HG03469 (cell line): ENCODE results near the gene ARID1B.

Source experiments
- ATAC-seq: cut with Tn5 transposase; IDR thresholded peaks from one replicate; pipeline ENCODE4 v1.9.1; 2021; ENCODE audit warnings: mild to moderate bottlenecking, moderate library complexity, moderate number of reproducible peaks; ENCODE audit not compliant: unreplicated experiment

The ARID1B gene

DNA sequence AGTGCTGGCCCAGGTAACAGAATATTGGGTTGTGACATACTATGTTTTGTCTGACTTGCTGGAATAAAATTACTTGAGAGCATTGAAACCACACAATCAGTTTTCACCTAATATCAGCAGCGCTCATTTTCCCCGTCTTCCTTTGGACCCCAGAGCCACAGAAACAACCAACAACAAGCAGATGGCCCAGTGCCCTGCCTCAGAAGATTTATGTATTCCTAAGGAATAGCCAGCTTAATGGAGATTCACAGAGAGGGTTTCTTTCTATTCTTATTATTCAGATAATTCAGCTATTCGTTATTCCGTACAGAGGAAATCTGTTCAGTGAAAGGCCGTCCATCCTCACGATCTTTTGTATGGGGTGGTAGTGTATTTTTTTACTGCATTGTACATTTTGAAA, 391.3 kb downstream of the ARID1B start:
- no peak for ATAC-seq

DNA sequence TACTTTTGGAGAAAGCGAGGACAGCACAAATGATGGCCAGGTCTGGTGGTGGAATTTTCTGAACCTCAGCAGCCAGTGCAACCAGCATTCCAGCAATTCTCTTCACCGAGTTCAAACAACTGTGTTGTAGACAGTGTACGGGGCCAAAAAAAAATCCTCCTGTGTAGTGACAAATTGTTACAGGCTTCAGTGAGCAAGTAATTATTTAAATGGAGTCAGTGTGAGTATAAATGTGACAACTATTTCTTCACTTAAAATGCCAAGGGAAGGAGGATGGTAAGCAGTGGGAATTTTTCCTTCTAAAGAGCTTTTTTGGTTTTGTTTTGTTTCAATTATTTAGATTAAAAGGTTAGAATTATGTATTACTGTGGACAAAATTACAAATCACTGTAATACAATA, 392.0 kb downstream of the ARID1B start:
- ATAC-seq, result no peak

DNA sequence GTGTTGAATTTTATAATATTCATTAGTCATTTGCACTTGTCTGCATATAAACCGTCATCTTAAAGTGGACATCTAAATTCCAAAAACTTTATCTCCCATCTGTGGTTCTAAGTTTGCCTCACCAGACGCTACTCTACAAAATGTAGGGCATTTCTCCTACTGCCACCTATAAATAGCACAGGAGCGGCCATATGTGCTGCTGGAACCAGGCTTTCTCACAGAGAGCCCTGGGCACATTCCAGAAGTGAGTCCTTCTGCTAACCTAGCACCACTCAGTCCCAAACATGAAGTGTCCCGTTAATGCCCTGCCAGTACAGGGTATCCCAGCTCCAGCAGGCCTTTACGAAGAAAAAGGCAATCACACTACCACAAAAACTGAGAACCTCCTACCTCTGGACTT, 392.5 kb downstream of the ARID1B start:
- no peak for ATAC-seq

DNA sequence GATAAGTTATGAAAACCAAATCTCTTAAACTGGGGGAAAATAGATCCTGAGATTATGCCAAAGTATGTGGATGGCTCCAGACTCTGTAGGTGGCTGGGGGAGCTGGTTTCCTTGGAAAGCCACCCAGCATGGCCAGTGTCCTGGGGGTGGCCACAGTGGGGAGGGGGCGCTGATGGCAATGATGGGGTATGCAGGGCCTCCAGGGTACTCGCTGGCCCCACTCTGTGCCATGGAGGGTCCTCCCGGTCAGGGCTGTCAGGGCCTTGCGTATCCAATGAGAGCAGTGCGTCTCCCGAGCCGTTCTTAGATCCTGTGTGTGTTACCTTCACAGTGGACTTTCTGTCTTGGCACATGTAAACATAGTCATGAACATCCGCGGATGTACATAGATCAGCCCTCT, 393.4 kb downstream of the ARID1B start:
- no peak for ATAC-seq

DNA sequence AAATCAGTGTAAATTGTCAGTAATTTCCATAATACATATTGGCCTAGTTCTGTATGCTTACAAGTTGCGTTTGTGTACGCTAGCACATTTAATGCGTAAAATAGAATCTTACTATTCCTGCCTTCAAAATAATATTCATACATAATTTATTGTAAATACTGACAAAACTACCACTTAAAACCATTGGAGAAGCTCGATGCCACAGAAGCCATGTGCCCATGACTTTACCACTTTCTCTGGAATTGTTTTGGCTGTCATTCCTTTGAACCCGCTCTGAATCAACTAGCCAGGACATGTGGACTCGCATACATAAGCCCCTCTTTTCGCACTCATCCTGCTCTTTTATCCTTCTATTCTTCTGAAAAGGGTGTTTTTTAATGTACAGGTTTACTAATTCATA, 394.6 kb downstream of the ARID1B start:
- no peak for ATAC-seq

DNA sequence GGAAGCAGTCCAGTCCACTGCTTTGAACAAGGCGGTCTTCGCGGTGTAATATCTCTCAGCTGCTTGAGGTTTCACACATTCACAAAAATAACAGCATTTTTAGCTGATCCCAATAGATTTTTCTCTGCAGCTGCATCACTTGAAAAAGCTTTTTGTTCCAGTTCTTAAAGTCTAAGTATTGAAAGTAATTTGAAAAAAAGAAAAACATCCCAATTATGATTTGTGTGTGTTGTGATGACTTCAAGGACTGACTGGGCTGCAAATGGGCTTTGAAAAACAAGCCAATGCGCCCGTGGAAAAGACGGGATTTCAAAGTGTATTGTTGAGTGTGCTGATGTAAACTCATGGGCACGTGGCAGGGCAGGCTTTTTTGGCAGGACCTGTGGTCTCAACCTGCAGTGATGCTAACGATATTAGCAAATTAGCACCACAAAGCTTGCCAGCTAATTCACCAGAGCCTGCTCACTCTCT, 395.1 kb downstream of the ARID1B start:
- no peak for ATAC-seq

DNA sequence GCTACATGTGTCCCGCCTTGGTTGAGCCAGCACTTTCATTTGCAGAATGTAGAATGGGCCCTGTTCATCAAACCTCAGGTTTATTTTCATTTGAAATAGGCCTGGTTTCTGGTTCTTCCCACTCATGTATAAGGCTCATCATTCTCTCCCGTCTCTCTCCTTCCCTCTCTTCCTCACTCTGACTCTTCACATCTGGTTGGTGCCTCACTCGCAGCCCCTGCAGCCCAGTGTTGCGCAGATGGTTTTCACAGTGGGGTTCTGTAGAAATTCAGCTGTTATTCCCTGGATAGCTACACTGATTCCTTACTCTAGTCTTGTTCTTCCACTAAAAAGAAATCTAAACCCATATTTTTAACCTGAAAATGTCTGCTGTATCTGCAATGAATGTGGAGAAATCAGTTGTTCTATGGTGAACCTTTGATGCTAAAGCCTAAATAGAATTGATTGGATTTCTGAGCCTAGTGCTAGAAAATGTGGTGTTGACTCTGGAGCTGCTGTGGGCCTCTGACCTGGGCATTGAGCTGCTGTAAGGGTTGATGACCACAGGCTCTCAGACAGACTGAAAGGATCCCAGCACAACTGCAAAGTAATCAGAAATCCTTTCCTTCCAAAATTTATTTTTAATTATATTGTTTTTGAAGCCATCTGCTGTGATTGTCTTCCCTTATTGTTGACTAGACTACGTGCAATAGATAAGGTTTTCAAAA, 395.8 kb downstream of the ARID1B start:
- ATAC-seq, result no peak

DNA sequence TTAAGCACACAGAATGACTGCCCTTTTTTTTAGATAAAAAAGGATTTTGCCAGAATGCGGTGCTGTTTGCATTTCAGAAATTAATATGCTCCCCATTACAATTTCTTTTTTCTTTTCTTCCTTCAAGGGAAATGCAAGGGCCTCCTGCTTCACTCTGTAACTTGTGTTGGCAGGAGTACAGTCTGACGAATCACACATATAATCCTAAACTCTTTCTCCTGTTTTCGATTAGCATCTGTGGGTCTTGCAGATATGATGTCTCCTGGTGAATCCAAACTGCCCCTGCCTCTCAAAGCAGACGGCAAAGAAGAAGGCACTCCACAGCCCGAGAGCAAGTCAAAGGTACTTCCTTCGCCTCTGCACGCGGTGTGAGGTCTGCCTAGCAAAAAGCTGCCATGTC, 396.6 kb downstream of the ARID1B start:
- no peak for ATAC-seq

DNA sequence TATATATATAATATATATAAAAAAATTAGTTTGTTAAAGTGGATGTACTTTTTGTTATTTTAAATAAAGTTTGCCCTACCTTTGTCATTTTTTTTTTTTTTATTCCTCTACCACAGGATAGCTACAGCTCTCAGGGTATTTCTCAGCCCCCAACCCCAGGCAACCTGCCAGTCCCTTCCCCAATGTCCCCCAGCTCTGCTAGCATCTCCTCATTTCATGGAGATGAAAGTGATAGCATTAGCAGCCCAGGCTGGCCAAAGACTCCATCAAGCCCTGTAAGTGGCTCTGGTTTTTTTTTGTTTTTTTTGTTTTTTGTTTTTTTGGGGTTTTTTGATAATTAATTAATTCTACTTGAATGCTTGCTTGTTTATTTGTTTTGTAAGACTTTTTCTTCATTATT, 397.6 kb downstream of the ARID1B start:
- no peak for ATAC-seq

DNA sequence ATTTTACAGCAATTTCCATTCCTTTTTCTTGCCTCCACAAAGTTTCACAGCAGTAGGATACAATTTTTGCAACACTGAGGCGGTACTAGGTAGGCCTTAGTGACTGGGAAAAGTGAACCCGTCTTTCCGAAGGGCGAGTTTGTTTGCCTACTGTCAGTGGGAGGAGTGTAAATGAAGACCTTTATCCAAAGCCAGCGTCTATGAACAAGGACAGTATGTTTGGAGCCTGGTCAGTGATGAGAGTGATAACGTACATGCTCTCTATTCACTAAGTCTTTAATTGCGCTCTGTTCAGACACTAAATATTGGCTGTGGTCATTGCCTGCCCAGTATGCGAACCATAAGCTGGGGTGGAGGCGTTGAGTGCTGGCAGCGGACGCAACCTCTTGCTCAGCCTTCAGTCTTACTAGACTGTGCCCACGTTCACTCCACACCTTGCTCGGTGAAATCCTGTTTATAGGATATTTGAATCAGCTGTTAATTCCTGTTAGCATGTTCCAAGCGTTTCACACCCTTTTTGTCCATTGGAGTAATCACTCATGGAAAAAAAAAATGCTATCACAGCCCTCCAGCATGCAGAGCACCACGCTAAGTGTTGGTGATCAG, 400.7 kb downstream of the ARID1B start:
- ATAC-seq, result no peak

DNA sequence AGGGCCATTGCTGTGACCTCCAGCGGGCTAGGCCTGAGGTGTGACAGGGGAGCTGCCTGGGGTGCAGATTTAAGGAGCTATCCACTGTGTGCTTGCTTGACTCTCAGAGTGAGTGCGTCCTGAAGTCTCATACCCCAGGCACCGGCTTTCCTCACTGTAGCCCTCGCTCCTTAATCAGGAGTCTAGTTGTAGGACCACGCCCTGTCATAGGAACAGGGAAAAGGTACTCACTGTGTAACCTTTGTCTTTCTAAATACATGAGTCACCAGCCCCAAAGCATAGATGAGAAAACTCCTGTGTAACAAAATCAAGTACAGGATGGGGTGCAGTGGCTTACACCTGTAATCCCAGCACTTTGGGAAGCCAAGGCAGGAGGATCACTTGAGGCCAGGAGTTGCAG, 404.5 kb downstream of the ARID1B start:
- no peak for ATAC-seq

DNA sequence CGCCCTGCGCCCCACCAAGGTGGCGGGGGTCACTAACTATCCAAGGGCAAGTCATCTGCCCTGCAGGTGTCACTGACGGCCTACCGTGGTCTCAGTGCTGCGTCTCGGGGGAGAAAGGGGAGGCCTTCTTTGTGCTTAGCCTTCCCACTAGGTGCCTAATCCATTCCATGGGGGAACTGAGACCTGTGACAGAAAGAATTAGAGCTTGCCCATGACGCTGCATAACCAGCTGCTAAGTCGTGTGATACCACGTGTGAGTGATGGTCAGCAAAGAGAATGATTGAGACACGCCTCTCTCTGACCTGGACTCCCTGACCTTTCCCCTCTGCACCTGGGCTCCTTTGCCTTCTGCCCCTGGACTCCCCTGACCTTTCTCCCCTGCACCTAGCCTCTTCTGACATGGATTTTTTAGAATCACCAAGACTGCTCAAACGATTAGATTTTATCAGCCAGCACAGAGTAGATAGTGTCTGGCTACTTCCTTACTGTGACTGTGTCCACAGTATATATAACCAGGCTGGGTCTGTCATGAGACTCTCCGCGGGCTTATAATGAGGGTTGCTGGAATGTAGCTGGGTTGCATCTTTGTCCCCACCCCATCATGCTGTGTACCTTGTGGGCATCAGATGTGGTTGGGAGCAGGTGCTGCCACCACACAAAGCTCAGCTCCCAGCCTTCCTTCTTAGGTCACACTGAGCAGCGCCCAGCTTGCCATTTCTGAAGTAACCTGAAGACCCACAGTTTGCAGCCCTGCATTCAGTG, 405.5 kb downstream of the ARID1B start:
- no peak for ATAC-seq

DNA sequence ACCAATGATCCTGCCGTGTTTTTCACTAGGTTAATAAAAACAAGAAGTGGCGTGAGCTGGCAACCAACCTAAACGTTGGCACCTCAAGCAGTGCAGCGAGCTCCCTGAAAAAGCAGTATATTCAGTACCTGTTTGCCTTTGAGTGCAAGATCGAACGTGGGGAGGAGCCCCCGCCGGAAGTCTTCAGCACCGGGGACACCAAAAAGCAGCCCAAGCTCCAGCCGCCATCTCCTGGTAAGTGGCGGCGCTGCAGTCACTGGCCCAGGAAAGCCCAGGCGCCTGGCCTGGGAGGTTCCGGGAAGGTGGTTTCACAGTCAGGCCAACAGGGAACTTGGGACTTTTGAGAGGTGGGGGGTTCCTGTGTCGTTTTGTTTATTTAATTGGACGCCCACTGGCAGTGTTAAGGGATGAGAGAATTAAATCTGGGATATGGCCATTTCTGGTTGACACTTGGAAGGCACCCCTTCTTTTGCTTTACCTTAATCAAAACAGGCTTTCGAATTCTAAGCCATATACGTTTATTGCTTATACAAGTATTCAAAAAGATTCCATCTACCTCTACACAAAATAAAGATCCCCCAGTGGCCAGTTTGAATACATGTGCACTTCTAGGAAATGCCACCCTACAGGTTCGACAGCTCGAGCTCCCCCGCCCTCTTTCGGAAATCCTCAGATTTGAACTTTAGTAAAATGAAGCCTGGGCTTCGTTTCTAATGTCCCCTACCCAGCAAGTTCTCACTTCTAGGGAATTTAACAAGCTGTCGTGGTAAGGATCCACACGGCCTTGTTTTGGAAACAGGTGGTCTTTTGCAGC, 407.2 kb downstream of the ARID1B start:
- ATAC-seq, result no peak

DNA sequence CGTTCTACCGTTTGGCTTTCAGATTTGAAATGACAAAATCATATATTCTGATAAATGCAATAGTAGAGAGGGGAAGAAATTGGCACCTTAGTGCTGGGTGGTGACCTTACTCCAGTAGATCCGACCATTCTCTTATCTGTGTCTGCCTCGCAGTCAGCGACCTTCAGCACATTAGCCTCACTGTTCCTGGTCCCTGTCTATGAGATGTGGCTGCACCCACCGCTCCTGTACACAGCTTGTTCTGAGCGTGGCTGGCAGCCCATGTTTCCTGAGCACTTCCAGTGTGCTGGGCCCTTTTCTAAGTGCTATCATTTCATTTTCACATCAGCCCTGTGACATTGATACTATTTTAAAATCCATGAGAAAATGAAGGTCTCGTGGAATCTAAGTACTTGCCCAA, 408.0 kb downstream of the ARID1B start:
- no peak for ATAC-seq

DNA sequence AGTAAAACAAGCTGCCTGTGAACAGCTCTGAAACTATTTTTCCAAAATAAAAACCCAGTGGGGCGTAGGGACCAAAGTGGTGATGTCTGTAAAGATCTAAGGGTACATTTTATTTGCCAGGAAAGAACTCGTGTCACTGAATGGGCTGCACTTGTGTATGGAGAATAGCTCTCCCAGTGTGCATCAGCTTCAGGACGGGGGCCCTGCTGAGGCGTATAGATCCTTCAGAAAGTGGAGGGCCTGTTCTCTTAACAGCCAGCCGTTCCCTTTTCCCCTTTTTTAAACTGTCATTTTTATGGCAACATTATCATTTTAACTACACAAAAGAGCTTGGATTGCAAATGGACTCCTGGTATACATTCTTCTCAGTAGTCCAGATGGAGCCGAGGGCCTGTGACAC, 408.8 kb downstream of the ARID1B start:
- ATAC-seq, result no peak

DNA sequence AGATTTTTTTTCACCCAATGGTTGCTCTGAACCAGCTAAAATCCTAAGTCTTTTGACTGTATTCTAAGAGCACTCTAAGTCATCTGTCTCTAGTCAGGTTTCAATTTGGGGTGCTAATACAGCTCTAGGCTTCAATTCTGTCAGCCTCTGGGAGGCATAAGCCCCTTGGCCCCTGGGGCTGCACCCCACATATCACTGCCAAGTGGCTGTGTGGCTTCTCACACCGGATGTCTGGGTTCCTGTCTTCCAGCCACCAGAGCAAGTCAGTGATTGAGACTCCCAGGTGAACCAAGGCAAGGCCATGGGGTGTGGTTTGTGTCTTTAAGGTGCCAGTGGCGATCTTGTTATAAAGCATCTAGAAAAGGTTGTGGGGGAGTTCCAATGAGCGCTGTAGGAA, 409.6 kb downstream of the ARID1B start:
- ATAC-seq, result no peak

DNA sequence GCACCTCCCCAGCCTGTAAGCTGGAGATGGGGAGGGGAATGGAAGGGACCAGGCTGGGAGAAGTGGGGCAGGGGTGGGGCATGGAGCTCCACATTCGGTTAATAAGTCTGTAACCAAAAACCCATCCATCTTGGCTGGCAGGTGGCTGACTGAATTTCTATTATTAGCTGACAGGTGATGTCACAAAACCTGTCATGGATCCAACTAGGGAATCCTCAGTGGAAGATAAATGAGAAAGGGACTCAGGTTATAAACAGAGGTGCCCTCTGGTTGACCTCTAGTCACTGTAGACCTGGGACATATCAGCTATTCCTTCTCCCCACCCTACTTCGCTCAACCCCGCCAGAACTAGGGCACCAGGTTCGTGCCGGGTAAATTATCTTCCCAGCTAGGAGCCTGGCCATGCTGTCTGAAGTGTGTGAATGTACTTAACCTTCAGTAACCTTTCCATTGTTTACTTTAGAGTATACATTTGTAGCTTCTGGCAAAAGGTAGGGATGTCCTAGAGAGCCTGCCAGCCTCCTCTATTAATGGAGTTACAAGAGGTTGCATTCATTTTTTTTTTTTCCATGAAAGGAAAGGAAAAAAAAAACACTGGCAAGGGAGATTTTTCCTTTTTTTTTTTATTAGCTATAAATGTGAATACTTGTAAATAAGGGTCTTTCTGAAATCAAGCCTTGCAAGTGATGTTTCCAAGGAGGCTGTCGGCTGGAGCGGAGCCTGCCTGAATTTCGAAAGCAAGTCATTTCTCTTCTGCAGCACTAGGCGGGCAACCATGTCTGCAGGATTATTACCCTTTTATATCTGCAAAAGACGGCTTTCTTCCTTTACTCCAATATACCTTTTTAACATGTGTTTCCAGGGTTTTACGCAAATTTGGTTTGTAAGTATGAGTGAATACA, 410.3 kb downstream of the ARID1B start:
- ATAC-seq, result no peak

DNA sequence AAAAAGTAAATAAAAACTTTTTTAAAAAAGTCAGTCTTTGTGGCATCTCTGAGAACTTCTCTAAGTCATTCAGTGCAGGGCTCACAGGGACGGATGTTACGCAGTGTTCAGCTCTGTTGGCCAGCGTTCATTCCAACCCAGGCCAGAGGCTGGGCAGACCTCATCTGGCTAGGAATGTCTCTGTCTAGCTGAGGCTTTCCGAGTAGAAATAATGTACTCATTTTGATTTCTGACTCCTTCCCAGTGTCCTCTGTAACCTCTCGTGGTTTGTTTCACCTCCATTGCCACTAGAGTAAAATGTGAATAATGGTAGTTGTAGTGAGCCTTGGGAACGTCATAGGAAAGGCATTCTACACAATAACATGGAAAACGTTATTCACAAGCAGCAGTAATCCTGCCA, 411.0 kb downstream of the ARID1B start:
- no peak for ATAC-seq

DNA sequence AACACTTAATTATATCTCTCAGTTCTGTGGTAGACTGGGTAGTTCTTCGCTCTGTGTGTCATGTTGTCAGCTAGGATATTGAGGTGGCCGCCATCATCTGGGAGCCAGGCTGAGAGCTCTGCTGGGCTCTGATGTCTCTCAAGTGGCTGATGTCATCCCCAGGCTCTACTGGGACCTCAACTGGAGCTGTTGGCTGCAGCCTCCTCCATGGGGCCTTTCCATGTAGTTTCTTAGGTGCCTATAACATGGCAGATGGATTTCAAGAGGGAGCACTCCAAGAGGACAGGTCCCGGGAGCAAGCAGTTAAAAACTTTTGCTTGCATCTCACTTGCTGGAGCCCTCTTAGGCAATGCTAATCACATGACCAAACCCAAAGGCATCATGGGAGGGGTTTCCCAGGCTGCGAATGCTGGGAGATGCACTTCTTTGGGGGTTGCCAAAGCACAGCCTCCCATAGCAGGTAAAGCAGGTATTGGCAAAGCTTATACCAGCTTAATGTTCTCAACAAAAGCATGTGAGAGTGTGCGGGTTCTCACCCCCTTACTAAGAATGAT, 416.3 kb downstream of the ARID1B start:
- ATAC-seq, result no peak

DNA sequence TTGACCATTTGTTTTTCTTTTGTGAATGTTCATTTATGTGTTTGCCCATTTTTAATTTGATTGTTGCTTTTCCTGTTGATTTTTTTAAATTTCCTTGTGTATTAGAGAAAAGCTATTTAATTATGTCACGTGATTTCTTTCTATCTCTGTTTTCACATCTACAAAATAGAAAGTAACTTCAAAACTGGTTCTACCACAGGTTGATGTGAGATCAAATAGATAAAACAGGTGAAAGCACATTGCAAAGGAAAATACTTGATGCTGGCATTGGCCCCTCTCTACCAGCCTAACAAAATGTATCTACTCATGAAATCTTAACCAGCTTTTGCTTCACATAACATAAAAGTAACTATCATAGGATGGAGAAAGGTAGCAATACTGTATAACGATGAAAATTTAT, 416.9 kb downstream of the ARID1B start:
- no peak for ATAC-seq
